Endothelial cell of umbilical vein (primary cell): ENCODE data around the gene TUBGCP3. TPM values are rescaled to one million over a fixed set of nuclear protein-coding genes. Genes with fewer than 3 reads are reported as not detected.

Experiments
- BruUV-seq: library from RNA; stranded (reverse); fragments of 400-500 nt; replicated peaks from 2 replicates; lab custom pipeline; 2021; lab: Mats Ljungman, UMichigan
- CTCF ChIA-PET: fragments of 300-600, 350-600 bp; sonication (Branson Sonifier 250); formaldehyde crosslinking; loops from one replicate; lab custom pipeline; 2021; ENCODE audit warnings: antibody characterized with exemption, inconsistent platforms; lab: Charles Lee
- POLR2A ChIA-PET: fragments of 300-600, 350-600 bp; sonication (Branson Sonifier 250); formaldehyde crosslinking; loops from one replicate; lab custom pipeline; 2021; ENCODE audit warnings: antibody characterized with exemption, inconsistent platforms; lab: Charles Lee
- DNase-seq: peaks from one replicate; pipeline ENCODE4 v3.0.0-alpha.2; 2011; ENCODE audit warnings: low read depth, low spot score
- FAIRE-seq: peaks from 2 replicates; lab custom pipeline; 2011; peaks lifted over from hg19 to GRCh38; lab: Jason Lieb, UNC
- H2AFZ ChIP-seq: 2 replicates; pipeline ENCODE4 v1.6.0; 2012; ENCODE audit warnings: low read depth, low read length, control low read depth, inconsistent platforms
- H3K27ac ChIP-seq: 2 replicates; pipeline ENCODE4 v1.5.1; 2011; ENCODE audit warnings: low read depth, mild to moderate bottlenecking, control low read depth, low read length, moderate library complexity; ENCODE audit not compliant: insufficient read depth
- H3K27me3 ChIP-seq, 2 experiments: 2 replicates each; pipeline versions ENCODE4 v1.6.0 to v1.6.1; 2011; ENCODE audit warnings: low read length in 2 of 2, mixed read lengths in 1 of 2; ENCODE audit not compliant: control insufficient read depth in 2 of 2, insufficient read depth in 2 of 2
- H3K36me3 ChIP-seq, 2 experiments: 2 replicates in 1 of 2; 3 replicates in 1 of 2; pipeline ENCODE4 v1.5.1; 2011; ENCODE audit warnings: low read length in 2 of 2, mild to moderate bottlenecking in 1 of 2, moderate library complexity in 1 of 2; ENCODE audit not compliant: control insufficient read depth in 2 of 2, insufficient read depth in 2 of 2; ENCODE audit errors: extremely low read depth in 1 of 2
- H3K4me1 ChIP-seq: 3 replicates; pipeline ENCODE4 v1.5.1; 2011; ENCODE audit warnings: mild to moderate bottlenecking, low read length; ENCODE audit not compliant: control insufficient read depth, insufficient read depth; ENCODE audit errors: extremely low read depth
- H3K4me2 ChIP-seq: 2 replicates; pipeline ENCODE4 v1.6.1; 2011; ENCODE audit warnings: low read length, control low read depth, mixed read lengths; ENCODE audit not compliant: insufficient read depth
- H3K4me3 ChIP-seq, 3 experiments: fragments of 200-600 bp in 1 of 3; sonication (generic), shearing (Covaris generic) in 1 of 3; replicated peaks in 1 of 3; 2 replicates each; pipeline ENCODE4 v1.5.1; 2011 to 2016; ENCODE audit warnings: control low read depth in 3 of 3, low read length in 3 of 3, mild to moderate bottlenecking in 2 of 3, inconsistent platforms in 1 of 3, low read depth in 1 of 3, moderate library complexity in 1 of 3; ENCODE audit not compliant: insufficient read depth in 1 of 3
- H3K79me2 ChIP-seq: 2 replicates; pipeline ENCODE4 v1.6.0; 2012; ENCODE audit warnings: low read length, inconsistent platforms; ENCODE audit not compliant: control insufficient read depth, insufficient read depth
- H3K9ac ChIP-seq: replicated peaks from 2 replicates; pipeline ENCODE3; 2011; ENCODE audit warnings: low read length, control low read depth; ENCODE audit not compliant: insufficient read depth; ENCODE audit errors: extremely low read depth
- H3K9me1 ChIP-seq: replicated peaks from 3 replicates; pipeline ENCODE4 v1.6.0; 2011; ENCODE audit warnings: mild to moderate bottlenecking, low read length; ENCODE audit not compliant: control insufficient read depth, insufficient read depth; ENCODE audit errors: extremely low read depth
- H3K9me3 ChIP-seq: replicated peaks from 2 replicates; pipeline ENCODE4 v1.5.1; 2012; ENCODE audit warnings: low read length, inconsistent platforms; ENCODE audit not compliant: control insufficient read depth, insufficient read depth
- H4K20me1 ChIP-seq: replicated peaks from 2 replicates; pipeline ENCODE3; 2011; ENCODE audit warnings: mild to moderate bottlenecking, low read length; ENCODE audit not compliant: control insufficient read depth, insufficient read depth; ENCODE audit errors: extremely low read depth
- EZH2 ChIP-seq: IDR thresholded peaks from 2 replicates; pipeline ENCODE4 v1.6.1; 2012; ENCODE audit warnings: borderline replicate concordance, low read depth, mild to moderate bottlenecking, moderate library complexity, low read length, inconsistent platforms; ENCODE audit not compliant: severe bottlenecking
- FOS ChIP-seq: IDR thresholded peaks from 2 replicates; pipeline ENCODE4 v1.6.1; 2011; ENCODE audit warnings: mild to moderate bottlenecking, low read length, moderate library complexity, borderline replicate concordance; ENCODE audit not compliant: insufficient read depth
- GATA2 ChIP-seq: IDR thresholded peaks from 2 replicates; pipeline ENCODE4 v1.7.0; 2011; ENCODE audit warnings: low read depth, mild to moderate bottlenecking, moderate library complexity, mixed read lengths, low read length; ENCODE audit not compliant: insufficient read length, insufficient read depth
- JUN ChIP-seq: IDR thresholded peaks from 2 replicates; pipeline ENCODE4 v1.6.1; 2011; ENCODE audit warnings: borderline replicate concordance, low read depth; ENCODE audit not compliant: insufficient read length, insufficient read depth
- MAX ChIP-seq: IDR thresholded peaks from 2 replicates; pipeline ENCODE4 v1.6.1; 2011; ENCODE audit not compliant: insufficient read depth, insufficient read length
- MYC ChIP-seq: IDR thresholded peaks from one replicate; pipeline ENCODE4 v1.6.1; 2011; ENCODE audit warnings: mild to moderate bottlenecking, low read depth, low read length
- POLR2A ChIP-seq: IDR thresholded peaks from 2 replicates; pipeline ENCODE4 v1.6.1; 2012; ENCODE audit warnings: low read depth, mild to moderate bottlenecking, control low read depth, low read length
- POLR2AphosphoS5 ChIP-seq: IDR thresholded peaks from 2 replicates; pipeline ENCODE4 v1.6.1; 2012; ENCODE audit warnings: low read depth, mild to moderate bottlenecking, control low read depth, low read length, moderate library complexity; ENCODE audit not compliant: insufficient read depth
- dilution Hi-C: fragments of 300-500 bp; cut with MboI; formaldehyde crosslinking; loops from one replicate; pipeline ENCODE4 v1.15.0; 2019; ENCODE audit warnings: low sequenced_read_pairs; ENCODE audit not compliant: extremely low pct_ligation_motif_present
- intact Hi-C: fragments of 100-400 bp; cut with micrococcal nuclease; formaldehyde crosslinking; loops from one replicate; pipeline ENCODE4 v1.10.0; 2022
- polyA plus RNA-seq, 4 experiments: library from polyadenylated mRNA; depleted of rRNA in 3 of 4; stranded (reverse) in 3 of 4; unstranded in 1 of 4; fragments of >200 nt; gene quantifications; 2 replicates each; pipeline versions ENCODE4 v1.2.1 to v1.2.3, GENCODE V29; 2011 to 2012; ENCODE audit warnings: missing spikeins in 1 of 4
- total RNA-seq: library from RNA; stranded (reverse); gene quantifications from 2 replicates; pipeline ENCODE4 v1.2.3, GENCODE V29; 2021
- TF ChIP-seq, protein P1 (sequence below), 2 donors: IDR thresholded peaks; 1 replicate in 1 of 2; 2 replicates in 1 of 2; pipeline ENCODE4 v1.5.1; 2011; ENCODE audit warnings: low read length in 2 of 2, mild to moderate bottlenecking in 2 of 2, moderate library complexity in 2 of 2, control low read depth in 1 of 2, inconsistent platforms in 1 of 2, low read depth in 1 of 2; ENCODE audit not compliant: insufficient read depth in 1 of 2; ENCODE audit errors: extremely low read depth in 1 of 2

The TUBGCP3 gene
- total and polyA plus RNA-seq, 2 donors (not counting 3 experiments of a cell fraction or from before 2014, with no cell fraction given): 36.4 to 47.7 TPM

DNA sequence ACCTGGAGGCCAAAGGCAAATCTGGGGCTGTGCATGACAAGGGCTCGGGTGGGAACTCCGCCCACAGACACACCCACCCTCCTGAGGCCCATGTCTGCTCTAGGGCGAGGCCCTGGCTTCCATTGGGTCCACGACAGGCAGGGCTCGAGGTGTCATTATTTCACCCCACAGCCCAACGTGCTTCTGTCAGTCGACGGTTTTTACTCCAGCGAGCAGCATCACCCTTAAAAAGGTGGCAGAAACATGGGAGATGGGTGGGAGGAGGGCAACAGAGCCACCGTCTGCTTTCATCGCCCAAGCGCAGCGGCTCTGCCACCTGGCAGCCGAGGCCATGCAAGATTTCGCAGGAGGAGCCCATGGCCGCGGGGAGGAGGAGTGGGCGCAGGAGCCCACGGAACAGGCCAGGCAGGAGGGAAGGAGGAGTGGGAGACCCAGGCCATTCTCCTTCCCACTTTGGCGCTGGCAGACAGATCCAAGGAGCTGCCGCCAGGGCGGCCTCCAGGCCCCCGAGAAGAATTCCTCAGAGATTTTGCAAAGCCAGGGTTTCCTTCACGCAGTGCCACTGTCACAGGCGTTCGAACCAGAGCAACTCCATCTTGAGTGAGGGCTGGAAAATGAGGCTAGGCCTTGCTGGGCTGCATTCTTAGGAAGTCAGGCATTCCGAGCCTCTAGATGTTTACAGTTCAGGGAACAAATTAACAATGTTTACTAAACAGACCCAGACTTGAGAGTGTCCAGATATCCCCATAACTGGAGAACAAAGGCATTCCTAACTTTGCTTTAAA lies 49.3 kb upstream of the TUBGCP3 start:
- Histone ChIP-seq H3K27ac (no peak overlapping the region), H3K36me3 (no peaks in the 10 kb centered on the region), H4K20me1 (no peaks in the 10 kb centered on the region), H3K79me2 (no peaks in the 10 kb centered on the region), H3K9ac (no peak overlapping the region), H3K4me2 (no peak overlapping the region), H3K4me1 (peaks cover 4% of the 10 kb centered on the region), H3K4me3 (no peak overlapping the region), H3K9me1 (no peaks in the 10 kb centered on the region), H3K9me3 (no peaks in the 10 kb centered on the region), H3K27me3 (peaks cover 22 to 32% of the 10 kb centered on the region in 2 experiments), H2AFZ (no peak overlapping the region)
- ChIA-PET POLR2A (no interaction called here), CTCF (no interaction called here)
- DNase-seq: no peak
- no peak for FAIRE-seq
- BruUV-seq: no TSS peak
- TF ChIP-seq MAX (no peak), POLR2A (no peak), GATA2 (no peak), EZH2 (no peak), JUN (no peak), POLR2AphosphoS5 (no peak), FOS (no peak), MYC (no peak)
- TF ChIP-seq, protein P1, sequence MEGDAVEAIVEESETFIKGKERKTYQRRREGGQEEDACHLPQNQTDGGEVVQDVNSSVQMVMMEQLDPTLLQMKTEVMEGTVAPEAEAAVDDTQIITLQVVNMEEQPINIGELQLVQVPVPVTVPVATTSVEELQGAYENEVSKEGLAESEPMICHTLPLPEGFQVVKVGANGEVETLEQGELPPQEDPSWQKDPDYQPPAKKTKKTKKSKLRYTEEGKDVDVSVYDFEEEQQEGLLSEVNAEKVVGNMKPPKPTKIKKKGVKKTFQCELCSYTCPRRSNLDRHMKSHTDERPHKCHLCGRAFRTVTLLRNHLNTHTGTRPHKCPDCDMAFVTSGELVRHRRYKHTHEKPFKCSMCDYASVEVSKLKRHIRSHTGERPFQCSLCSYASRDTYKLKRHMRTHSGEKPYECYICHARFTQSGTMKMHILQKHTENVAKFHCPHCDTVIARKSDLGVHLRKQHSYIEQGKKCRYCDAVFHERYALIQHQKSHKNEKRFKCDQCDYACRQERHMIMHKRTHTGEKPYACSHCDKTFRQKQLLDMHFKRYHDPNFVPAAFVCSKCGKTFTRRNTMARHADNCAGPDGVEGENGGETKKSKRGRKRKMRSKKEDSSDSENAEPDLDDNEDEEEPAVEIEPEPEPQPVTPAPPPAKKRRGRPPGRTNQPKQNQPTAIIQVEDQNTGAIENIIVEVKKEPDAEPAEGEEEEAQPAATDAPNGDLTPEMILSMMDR (IDR thresholded peaks at IDR 0.05; ENCODE audit: extremely low read depth in 1 of 2, insufficient read depth in 1 of 2, low read depth in 1 of 2, low read length in 2 of 2): no peak
- intact Hi-C loops: loop anchor here (1.0 to 10.0 kb wide), 2 partner anchors 242 to 388 kb away; no protein-coding TSS in a partner anchor
- dilution Hi-C loops: no loop called here
